HEK293 (cell line): ENCODE data around the gene RPS6KA3.

Source experiments
- EGR2 ChIP-seq: fragments of 450-650 bp; formaldehyde crosslinking; IDR thresholded peaks from 2 replicates; pipeline ENCODE4 v1.5.1; 2016; ENCODE audit warnings: low read depth, missing biosample characterization, missing genetic modification characterization
- GFI1B ChIP-seq: fragments of 450-650 bp; formaldehyde crosslinking; IDR thresholded peaks from 2 replicates; pipeline ENCODE4 v1.5.1; 2016; ENCODE audit warnings: missing biosample characterization, missing genetic modification characterization
- KLF7 ChIP-seq: fragments of 450-650 bp; formaldehyde crosslinking; IDR thresholded peaks from 2 replicates; pipeline ENCODE4 v1.5.1; 2016; ENCODE audit warnings: missing biosample characterization, missing genetic modification characterization, borderline replicate concordance
- KLF9 ChIP-seq: fragments of 450-650 bp; formaldehyde crosslinking; IDR thresholded peaks from 2 replicates; pipeline ENCODE4 v1.5.1; 2016; ENCODE audit warnings: missing biosample characterization, missing genetic modification characterization, low read depth
- SCRT1 ChIP-seq: fragments of 450-650 bp; formaldehyde crosslinking; IDR thresholded peaks from 2 replicates; pipeline ENCODE4 v1.5.1; 2016; ENCODE audit warnings: missing biosample characterization, missing genetic modification characterization, borderline replicate concordance
- SETDB1 ChIP-seq: IDR thresholded peaks from one replicate; pipeline ENCODE4 v1.6.1; 2017; ENCODE audit warnings: mild to moderate bottlenecking, low read length, moderate library complexity, mixed read lengths; ENCODE audit not compliant: insufficient read length
- SP3 ChIP-seq: fragments of 450-650 bp; formaldehyde crosslinking; IDR thresholded peaks from 2 replicates; pipeline ENCODE4 v1.5.1; 2016; ENCODE audit warnings: missing biosample characterization, missing genetic modification characterization
- ZBTB44 ChIP-seq: fragments of 450-650 bp; IDR thresholded peaks from 2 replicates; pipeline ENCODE4 v1.5.1; 2018; ENCODE audit warnings: missing biosample characterization, mild to moderate bottlenecking, missing genetic modification characterization
- ZNF132 ChIP-seq: fragments of 450-650 bp; formaldehyde crosslinking; IDR thresholded peaks from 2 replicates; pipeline ENCODE4 v1.5.1; 2017; ENCODE audit warnings: missing biosample characterization, missing genetic modification characterization, borderline replicate concordance
- ZNF138 ChIP-seq: fragments of 450-650 bp; formaldehyde crosslinking; IDR thresholded peaks from 2 replicates; pipeline ENCODE4 v1.5.1; 2016; ENCODE audit warnings: missing biosample characterization, missing genetic modification characterization, borderline replicate concordance
- ZNF155 ChIP-seq: fragments of 450-650 bp; formaldehyde crosslinking; IDR thresholded peaks from 2 replicates; pipeline ENCODE4 v1.5.1; 2016; ENCODE audit warnings: missing biosample characterization, missing genetic modification characterization
- ZNF248 ChIP-seq: fragments of 450-650 bp; formaldehyde crosslinking; IDR thresholded peaks from 2 replicates; pipeline ENCODE4 v1.5.1; 2017; ENCODE audit warnings: missing biosample characterization, missing genetic modification characterization
- ZNF274 ChIP-seq, 2 experiments: fragments of 200-500 bp in 1 of 2; fragments of 450-650 bp in 1 of 2; sonication (Bioruptor generic) in 1 of 2; formaldehyde crosslinking in 1 of 2; IDR thresholded peaks; 2 replicates each; pipeline versions ENCODE4 v1.5.1 to v1.6.1; 2014 to 2016; ENCODE audit warnings: borderline replicate concordance in 1 of 2, inconsistent platforms in 1 of 2, low read length in 1 of 2, missing biosample characterization in 1 of 2, missing genetic modification characterization in 1 of 2
- ZNF311 ChIP-seq: fragments of 450-650 bp; formaldehyde crosslinking; IDR thresholded peaks from 2 replicates; pipeline ENCODE4 v1.5.1; 2017; ENCODE audit warnings: missing biosample characterization, missing genetic modification characterization, borderline replicate concordance
- ZNF335 ChIP-seq: fragments of 450-650 bp; formaldehyde crosslinking; conservative IDR thresholded peaks from 2 replicates; pipeline ENCODE4 v1.5.1; 2016; ENCODE audit warnings: missing biosample characterization, missing genetic modification characterization
- ZNF366 ChIP-seq: fragments of 450-650 bp; formaldehyde crosslinking; conservative IDR thresholded peaks from 2 replicates; pipeline ENCODE4 v1.5.1; 2016; ENCODE audit warnings: missing biosample characterization, missing genetic modification characterization
- ZNF585B ChIP-seq: fragments of 450-650 bp; formaldehyde crosslinking; IDR thresholded peaks from 2 replicates; pipeline ENCODE4 v1.5.1; 2016; ENCODE audit warnings: missing biosample characterization, missing genetic modification characterization
- ZNF610 ChIP-seq: fragments of 450-650 bp; formaldehyde crosslinking; IDR thresholded peaks from 2 replicates; pipeline ENCODE4 v1.5.1; 2016; ENCODE audit warnings: missing biosample characterization, missing genetic modification characterization, borderline replicate concordance
- ZNF664 ChIP-seq: fragments of 450-650 bp; formaldehyde crosslinking; IDR thresholded peaks from 2 replicates; pipeline ENCODE4 v1.5.1; 2016; ENCODE audit warnings: missing biosample characterization, missing genetic modification characterization
- ZNF701 ChIP-seq: fragments of 450-650 bp; formaldehyde crosslinking; IDR thresholded peaks from 2 replicates; pipeline ENCODE4 v1.5.1; 2016; ENCODE audit warnings: missing biosample characterization, missing genetic modification characterization
- ZNF704 ChIP-seq: fragments of 450-650 bp; formaldehyde crosslinking; IDR thresholded peaks from 2 replicates; pipeline ENCODE4 v1.5.1; 2016; ENCODE audit warnings: missing biosample characterization, missing genetic modification characterization
- ZNF747 ChIP-seq: fragments of 450-650 bp; formaldehyde crosslinking; IDR thresholded peaks from 2 replicates; pipeline ENCODE4 v1.5.1; 2016; ENCODE audit warnings: missing biosample characterization, missing genetic modification characterization
- ZNF76 ChIP-seq: fragments of 450-650 bp; formaldehyde crosslinking; IDR thresholded peaks from 2 replicates; pipeline ENCODE4; 2016; ENCODE audit warnings: low read depth, missing biosample characterization, missing genetic modification characterization, borderline replicate concordance
- ZNF785 ChIP-seq: fragments of 450-650 bp; formaldehyde crosslinking; IDR thresholded peaks from 2 replicates; pipeline ENCODE4 v1.5.1; 2016; ENCODE audit warnings: missing biosample characterization, missing genetic modification characterization
- ZSCAN30 ChIP-seq: fragments of 450-650 bp; IDR thresholded peaks from 2 replicates; pipeline ENCODE4 v1.5.1; 2018; ENCODE audit warnings: missing biosample characterization, mild to moderate bottlenecking, missing genetic modification characterization, moderate library complexity
- TF ChIP-seq, protein P1 (sequence below): fragments of 450-650 bp; formaldehyde crosslinking; IDR thresholded peaks from 2 replicates; pipeline ENCODE4 v1.5.1; 2016; ENCODE audit warnings: missing biosample characterization, missing genetic modification characterization
- TF ChIP-seq, protein P2 (sequence below): fragments of 450-650 bp; formaldehyde crosslinking; IDR thresholded peaks from 2 replicates; pipeline ENCODE4 v1.5.1; 2016; ENCODE audit warnings: missing biosample characterization, missing genetic modification characterization
- TF ChIP-seq, protein P3 (sequence below): fragments of 450-650 bp; formaldehyde crosslinking; IDR thresholded peaks from 2 replicates; pipeline ENCODE4 v1.5.1; 2016; ENCODE audit warnings: missing biosample characterization, missing genetic modification characterization, low read depth
- TF ChIP-seq, protein P4 (sequence below): fragments of 450-650 bp; formaldehyde crosslinking; IDR thresholded peaks from 2 replicates; pipeline ENCODE4 v1.5.1; 2017; ENCODE audit warnings: missing biosample characterization, missing genetic modification characterization

Gene RPS6KA3

GRCh38 chrX:20266810-20267606, at the start of gene RPS6KA3 (continued):
- peak; percentile 70 for TF ChIP-seq EGR2
- peak; percentile 60 for TF ChIP-seq KLF9 (tag by site-specific recombination)
- TF ChIP-seq SP3 (tag by site-specific recombination): peak; percentile 94
- no peak for TF ChIP-seq GFI1B (tag by site-specific recombination)
- no peak for TF ChIP-seq ZNF785 (tag by site-specific recombination)
- TF ChIP-seq, protein P1, sequence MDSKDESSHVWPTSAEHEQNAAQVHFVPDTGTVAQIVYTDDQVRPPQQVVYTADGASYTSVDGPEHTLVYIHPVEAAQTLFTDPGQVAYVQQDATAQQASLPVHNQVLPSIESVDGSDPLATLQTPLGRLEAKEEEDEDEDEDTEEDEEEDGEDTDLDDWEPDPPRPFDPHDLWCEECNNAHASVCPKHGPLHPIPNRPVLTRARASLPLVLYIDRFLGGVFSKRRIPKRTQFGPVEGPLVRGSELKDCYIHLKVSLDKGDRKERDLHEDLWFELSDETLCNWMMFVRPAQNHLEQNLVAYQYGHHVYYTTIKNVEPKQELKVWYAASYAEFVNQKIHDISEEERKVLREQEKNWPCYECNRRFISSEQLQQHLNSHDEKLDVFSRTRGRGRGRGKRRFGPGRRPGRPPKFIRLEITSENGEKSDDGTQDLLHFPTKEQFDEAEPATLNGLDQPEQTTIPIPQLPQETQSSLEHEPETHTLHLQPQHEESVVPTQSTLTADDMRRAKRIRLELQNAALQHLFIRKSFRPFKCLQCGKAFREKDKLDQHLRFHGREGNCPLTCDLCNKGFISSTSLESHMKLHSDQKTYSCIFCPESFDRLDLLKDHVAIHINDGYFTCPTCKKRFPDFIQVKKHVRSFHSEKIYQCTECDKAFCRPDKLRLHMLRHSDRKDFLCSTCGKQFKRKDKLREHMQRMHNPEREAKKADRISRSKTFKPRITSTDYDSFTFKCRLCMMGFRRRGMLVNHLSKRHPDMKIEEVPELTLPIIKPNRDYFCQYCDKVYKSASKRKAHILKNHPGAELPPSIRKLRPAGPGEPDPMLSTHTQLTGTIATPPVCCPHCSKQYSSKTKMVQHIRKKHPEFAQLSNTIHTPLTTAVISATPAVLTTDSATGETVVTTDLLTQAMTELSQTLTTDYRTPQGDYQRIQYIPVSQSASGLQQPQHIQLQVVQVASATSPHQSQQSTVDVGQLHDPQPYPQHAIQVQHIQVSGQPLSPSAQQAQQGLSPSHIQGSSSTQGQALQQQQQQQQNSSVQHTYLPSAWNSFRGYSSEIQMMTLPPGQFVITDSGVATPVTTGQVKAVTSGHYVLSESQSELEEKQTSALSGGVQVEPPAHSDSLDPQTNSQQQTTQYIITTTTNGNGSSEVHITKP (tag by site-specific recombination): peak; percentile 95
- no peak for TF ChIP-seq SETDB1
- TF ChIP-seq ZNF701 (tag by site-specific recombination): no peak
- TF ChIP-seq ZNF311 (tag by site-specific recombination): no peak
- TF ChIP-seq ZNF248: no peak
- TF ChIP-seq SCRT1 (tag by site-specific recombination): no peak
- TF ChIP-seq ZNF664 (tag by site-specific recombination): no peak
- TF ChIP-seq ZNF76 (tag by site-specific recombination): no peak
- TF ChIP-seq ZNF704 (tag by site-specific recombination): no peak
- no peak for TF ChIP-seq ZBTB44 (tag by site-specific recombination)
- TF ChIP-seq KLF7: no peak
- TF ChIP-seq ZNF155 (tag by site-specific recombination): no peak
- TF ChIP-seq, protein P2, sequence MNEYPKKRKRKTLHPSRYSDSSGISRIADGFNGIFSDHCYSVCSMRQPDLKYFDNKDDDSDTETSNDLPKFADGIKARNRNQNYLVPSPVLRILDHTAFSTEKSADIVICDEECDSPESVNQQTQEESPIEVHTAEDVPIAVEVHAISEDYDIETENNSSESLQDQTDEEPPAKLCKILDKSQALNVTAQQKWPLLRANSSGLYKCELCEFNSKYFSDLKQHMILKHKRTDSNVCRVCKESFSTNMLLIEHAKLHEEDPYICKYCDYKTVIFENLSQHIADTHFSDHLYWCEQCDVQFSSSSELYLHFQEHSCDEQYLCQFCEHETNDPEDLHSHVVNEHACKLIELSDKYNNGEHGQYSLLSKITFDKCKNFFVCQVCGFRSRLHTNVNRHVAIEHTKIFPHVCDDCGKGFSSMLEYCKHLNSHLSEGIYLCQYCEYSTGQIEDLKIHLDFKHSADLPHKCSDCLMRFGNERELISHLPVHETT: no peak
- no peak for TF ChIP-seq ZSCAN30 (tag by site-specific recombination)
- TF ChIP-seq ZNF335: peak; percentile 42
- TF ChIP-seq ZNF366 (tag by site-specific recombination): 0 out of 2 replicates have a peak, but pooled peaks have one; percentile 11
- no peak for TF ChIP-seq ZNF585B (tag by site-specific recombination)
- TF ChIP-seq ZNF747 (tag by site-specific recombination): no peak
- no peak for TF ChIP-seq ZNF274 (IDR thresholded peaks at IDR 0.05; ENCODE audit: low read length)
- no peak for TF ChIP-seq ZNF274 (tag by site-specific recombination; IDR thresholded peaks at IDR 0.05; ENCODE audit: borderline replicate concordance)
- TF ChIP-seq, protein P3, sequence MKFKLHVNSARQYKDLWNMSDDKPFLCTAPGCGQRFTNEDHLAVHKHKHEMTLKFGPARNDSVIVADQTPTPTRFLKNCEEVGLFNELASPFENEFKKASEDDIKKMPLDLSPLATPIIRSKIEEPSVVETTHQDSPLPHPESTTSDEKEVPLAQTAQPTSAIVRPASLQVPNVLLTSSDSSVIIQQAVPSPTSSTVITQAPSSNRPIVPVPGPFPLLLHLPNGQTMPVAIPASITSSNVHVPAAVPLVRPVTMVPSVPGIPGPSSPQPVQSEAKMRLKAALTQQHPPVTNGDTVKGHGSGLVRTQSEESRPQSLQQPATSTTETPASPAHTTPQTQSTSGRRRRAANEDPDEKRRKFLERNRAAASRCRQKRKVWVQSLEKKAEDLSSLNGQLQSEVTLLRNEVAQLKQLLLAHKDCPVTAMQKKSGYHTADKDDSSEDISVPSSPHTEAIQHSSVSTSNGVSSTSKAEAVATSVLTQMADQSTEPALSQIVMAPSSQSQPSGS: no peak
- peak; percentile 64; the same call in 1 of the 2 replicates for TF ChIP-seq ZNF610 (tag by site-specific recombination)
- TF ChIP-seq ZNF138 (tag by site-specific recombination): no peak
- TF ChIP-seq, protein P4, sequence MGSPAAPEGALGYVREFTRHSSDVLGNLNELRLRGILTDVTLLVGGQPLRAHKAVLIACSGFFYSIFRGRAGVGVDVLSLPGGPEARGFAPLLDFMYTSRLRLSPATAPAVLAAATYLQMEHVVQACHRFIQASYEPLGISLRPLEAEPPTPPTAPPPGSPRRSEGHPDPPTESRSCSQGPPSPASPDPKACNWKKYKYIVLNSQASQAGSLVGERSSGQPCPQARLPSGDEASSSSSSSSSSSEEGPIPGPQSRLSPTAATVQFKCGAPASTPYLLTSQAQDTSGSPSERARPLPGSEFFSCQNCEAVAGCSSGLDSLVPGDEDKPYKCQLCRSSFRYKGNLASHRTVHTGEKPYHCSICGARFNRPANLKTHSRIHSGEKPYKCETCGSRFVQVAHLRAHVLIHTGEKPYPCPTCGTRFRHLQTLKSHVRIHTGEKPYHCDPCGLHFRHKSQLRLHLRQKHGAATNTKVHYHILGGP (tag by site-specific recombination): no peak
- no peak for TF ChIP-seq ZNF132 (tag by site-specific recombination)
